GM21723 (cell line): ENCODE results near the gene SART1.

Experiments used
- ATAC-seq: cut with Tn5 transposase; IDR thresholded peaks from one replicate; pipeline ENCODE4 v1.9.1; 2021; ENCODE audit warnings: mild to moderate bottlenecking, moderate library complexity; ENCODE audit not compliant: unreplicated experiment

Gene SART1

DNA sequence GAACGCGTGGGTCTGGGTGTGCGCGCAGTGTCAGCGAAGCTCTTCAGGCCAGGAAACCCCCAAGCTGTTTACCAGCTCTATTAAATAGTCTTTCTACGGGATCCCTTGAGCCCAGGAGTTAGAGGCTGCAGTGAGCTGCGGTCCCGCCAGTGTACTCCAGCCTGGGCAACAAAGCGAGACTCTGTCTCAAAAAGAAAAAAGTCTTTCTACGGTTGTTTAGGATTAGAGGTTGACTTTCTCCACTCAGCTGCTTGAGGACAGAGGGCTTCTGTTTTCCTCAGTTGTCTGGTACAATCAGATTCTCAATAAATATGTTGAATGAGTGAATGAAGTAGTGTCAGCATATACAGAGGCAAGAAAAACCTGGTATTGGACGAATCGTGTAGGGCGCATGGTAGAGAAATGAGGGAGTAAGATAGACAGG, 619 bp downstream of the SART1 start:
- ATAC-seq, result no peak

DNA sequence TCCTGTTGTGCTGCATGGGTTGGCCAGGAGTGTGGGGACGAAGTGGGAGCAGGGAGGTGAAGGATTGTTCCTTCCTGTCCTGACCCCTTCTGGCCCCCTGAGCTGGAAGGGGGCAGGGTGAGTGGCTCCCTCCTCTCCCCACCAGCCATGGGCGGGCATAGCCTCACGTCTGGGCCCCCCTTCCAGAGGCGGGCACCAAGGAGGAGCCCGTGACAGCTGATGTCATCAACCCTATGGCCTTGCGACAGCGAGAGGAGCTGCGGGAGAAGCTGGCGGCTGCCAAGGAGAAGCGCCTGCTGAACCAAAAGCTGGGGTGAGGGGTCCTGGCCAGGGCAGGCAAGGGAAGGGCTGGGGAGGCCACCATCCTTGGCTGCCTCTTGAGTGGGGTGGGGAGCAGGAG, 3.4 kb downstream of the SART1 start:
- no peak for ATAC-seq

GRCh38 chr11:65965986-65966762, 4.6 kb downstream of the SART1 start:
- no peak for ATAC-seq

GRCh38 chr11:65967329-65967934, 5.9 kb downstream of the SART1 start:
- ATAC-seq, result no peak

GRCh38 chr11:65968600-65969482, 7.3 kb downstream of the SART1 start:
- ATAC-seq, result no peak

DNA sequence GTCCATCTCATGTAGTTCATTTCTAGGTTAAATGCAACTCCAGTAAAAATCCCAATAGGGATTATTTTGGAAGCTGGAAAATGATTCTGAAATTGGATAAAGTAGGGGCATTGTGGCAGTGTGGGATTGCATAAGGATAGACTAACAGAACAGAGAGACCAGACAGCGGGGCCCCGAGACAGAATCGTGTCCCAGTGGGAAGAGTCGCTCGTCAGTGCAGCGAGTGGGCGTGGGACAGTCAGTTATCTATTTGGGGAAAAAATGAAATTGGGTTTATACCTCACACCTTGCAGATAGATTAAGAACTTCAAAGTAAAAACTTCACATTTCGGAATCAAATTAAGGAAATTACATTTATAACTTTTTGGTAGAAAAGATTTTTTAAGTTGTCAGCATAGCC, 10.6 kb downstream of the SART1 start:
- ATAC-seq, result no peak

- no peak for ATAC-seq
Observed at GRCh38 chr11:65973439-65974110, 12.0 kb downstream of the SART1 start.

DNA sequence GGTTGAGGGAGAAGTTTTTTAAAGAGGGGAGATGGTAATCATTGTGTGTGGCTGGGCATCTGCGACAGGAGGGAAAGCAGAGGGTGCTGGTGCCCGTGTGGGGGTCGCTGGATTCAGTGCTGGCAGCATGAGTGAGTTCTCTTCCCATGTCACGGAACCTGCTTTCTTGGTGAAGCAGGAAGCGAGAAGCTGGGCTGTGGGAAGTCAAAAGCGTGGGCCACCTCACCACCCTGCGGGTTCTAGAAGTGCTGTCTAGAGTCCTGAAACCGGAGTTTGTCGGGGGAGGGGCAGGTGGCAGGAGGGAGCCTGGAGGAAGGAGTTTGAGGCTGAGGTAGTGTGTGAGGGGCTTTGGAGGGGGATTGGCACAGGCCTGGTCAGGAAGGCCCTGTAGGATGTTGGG, 14.2 kb downstream of the SART1 start:
- ATAC-seq, result no peak

- no peak for ATAC-seq
Observed at GRCh38 chr11:65976216-65977176, 15.0 kb downstream of the SART1 start.

- ATAC-seq, result no peak
Observed at GRCh38 chr11:65977621-65978390, 16.3 kb downstream of the SART1 start.

GRCh38 chr11:65978391-65979238, 17.1 kb downstream of the SART1 start:
- no peak for ATAC-seq

GRCh38 chr11:65979261-65979759, 17.8 kb downstream of the SART1 start:
- no peak for ATAC-seq

DNA sequence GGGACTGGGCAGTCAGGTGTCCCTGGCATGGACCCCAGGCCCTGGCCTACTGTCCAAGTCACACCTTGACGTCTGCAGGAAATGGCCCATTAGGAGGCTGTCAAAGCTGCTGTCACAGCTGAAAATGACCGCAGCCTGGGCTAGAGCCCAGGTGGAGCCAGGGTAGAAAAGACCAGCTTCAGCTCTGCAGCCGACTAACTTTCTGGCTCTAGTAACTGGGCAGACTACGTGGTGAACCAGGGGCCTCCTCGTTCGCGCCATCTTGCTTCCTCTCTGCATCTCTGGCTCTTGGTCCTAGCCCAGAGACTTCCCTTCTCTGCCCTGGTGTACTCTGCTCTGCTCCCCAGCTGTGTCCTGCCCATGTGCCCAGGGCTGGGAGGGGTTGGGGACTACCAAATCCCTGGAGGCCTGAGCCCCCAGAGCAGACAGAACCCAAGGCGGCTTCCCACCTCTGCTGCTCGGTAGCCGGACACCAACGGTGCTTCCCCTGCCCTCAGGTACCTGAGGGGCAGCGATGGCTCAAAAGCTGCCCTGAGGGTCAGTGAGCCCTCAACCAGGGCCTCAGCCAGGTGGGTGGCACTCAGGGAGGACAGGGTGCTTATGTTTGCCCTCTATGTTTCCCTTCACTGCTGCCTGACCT, 19.7 kb downstream of the SART1 start:
- no peak for ATAC-seq

DNA sequence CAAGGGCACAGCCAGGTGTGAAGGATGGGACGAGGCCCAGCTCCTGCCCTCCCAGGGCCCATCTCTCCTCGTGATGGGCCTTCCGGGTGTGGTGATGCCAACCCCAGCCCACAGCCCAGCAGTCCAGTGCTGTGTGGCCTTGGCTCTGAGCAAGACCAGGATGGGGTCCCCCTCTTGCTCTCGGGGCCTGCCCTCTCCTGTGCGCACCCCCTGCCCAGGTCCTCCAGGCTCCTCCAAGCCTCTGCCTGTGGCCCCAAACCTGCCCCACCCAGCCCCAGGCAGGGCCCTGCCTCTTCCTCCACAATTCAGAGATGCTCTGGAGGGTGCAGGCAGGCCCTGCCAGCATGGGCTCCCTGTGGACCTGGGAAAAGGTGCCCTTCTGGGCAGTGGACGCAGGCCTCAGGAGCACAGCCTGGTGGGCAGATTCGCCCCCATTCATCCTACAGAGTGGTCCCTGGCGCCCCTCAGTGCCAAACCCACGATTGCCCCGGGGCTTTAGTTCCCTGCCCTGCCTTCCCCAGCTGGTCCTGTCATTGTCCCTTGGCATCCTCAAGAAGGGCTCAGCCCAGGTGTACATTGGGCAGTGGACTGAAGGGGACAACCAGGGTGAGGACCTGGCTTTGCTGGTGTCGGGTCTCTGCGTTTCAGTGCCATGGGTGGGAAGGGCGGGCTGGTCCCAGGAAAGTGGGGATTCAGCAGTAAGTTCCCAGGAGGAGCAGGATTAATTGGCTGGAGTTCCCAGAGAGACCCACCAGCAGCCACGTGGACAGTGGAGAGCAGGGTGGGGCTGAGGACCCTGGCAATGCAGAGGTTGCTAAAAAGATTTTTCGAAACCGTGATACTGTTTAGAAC, 20.7 kb downstream of the SART1 start:
- ATAC-seq, result no peak

- no peak for ATAC-seq
Observed at GRCh38 chr11:65982824-65983588, 21.5 kb downstream of the SART1 start.

DNA sequence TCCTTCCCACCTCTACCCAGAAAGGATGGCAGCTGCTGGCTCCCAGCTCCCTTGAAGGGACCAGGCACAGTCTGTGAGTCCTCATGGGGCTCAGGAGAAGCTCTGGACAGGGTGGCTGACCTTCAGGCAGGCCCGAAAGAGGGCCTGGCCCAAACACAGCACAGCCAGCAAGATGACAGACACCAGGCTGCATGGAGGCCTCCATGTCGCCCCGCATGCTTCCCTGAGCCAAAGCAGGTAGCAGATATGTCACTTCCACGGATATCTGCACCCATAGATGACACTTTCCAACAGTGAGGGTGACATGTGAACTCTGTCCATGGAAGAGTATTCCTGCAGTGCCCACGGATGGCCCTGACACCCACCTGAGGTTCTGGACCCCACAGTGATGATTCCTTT, 22.1 kb downstream of the SART1 start:
- ATAC-seq, result no peak
